ENCODE data around the gene FOXI1.
"Not testable (repeated sequence)": the region's sequence is repeated elsewhere in the genome, so short reads cannot be mapped to it uniquely, and the experiment has no call there.

The FOXI1 gene

DNA sequence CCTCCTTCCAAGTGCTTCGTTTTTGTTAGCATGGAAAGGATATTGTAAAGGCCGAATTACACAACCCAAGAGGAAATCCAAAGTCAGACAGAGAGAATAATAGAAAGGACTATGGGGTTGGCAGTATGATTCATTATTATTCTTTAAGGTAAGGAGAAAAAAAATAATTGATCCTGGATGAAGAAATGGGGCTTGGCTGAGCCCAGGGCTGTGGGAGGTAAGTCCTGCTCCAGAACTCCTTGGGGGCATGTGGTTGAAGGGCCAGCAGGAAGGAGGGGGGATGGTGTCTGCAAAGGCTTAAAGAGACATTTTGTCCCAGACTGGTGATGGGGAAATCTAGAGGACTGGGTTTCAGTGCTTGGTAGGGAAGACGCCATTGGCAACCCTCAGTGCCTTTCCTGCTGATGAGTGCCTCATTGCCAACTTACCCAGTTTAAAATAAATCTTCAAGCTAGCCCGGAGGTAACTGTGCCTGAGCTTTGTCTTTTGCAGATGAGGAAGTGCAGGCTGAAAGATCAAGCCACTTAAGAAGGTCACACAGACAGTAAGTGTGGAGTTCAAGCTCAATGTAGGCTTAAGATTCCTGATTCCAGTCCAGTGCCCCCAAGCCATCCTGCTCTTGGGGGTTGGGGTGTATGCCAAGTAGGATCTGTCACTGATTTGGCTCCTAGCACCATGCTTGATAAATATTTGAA is 30.2 kb downstream of the FOXI1 start:
- H3K9ac ChIP-seq (ENCODE audit: low read length) = no peak overlapping the region
- no peaks in the 10 kb centered on the region for H3K27me3 ChIP-seq (ENCODE audit: control insufficient read depth in 1 of 2, insufficient read depth in 2 of 2, low read length in 2 of 2)
- no peaks in the 10 kb centered on the region for H3K36me3 ChIP-seq (ENCODE audit: insufficient read depth, low read length)
- H3K4me3 ChIP-seq (ENCODE audit: low read depth in 1 of 2, low read length in 2 of 2) = no peak overlapping the region
- H3K9me3 ChIP-seq (ENCODE audit: low read length) = peaks cover 4% of the 10 kb centered on the region
- H3K4me1 ChIP-seq (ENCODE audit: insufficient read depth, low read length) = no peaks in the 10 kb centered on the region
- H3K27ac ChIP-seq (ENCODE audit: low read depth, low read length) = no peak overlapping the region

DNA sequence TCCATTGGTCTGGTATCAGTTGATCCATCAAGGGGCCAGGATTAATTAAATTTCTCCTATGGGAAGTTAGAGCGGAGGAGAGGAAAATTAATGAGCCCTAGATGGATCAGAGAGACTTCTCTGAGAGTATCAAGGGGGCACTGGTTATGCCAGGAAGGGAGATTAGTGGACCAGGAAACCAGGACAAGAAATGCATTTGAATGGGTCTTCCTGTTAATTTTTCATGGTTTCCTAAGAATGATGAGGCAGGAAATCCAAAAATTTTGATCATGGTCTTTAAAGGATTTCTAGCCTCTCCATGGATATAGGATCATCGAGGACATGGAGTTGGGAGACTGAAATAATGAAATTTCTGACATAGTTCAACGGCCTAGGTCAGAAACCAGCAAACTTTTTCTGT is 30.8 kb downstream of the FOXI1 start:
- no peak overlapping the region for H3K27ac ChIP-seq (ENCODE audit: low read depth, low read length)
- no peaks in the 10 kb centered on the region for H3K27me3 ChIP-seq (ENCODE audit: control insufficient read depth in 1 of 2, insufficient read depth in 2 of 2, low read length in 2 of 2)
- no peaks in the 10 kb centered on the region for H3K36me3 ChIP-seq (ENCODE audit: insufficient read depth, low read length)
- no peaks in the 10 kb centered on the region for H3K4me1 ChIP-seq (ENCODE audit: insufficient read depth, low read length)
- peaks cover 4% of the 10 kb centered on the region for H3K9me3 ChIP-seq (ENCODE audit: low read length)
- H3K4me3 ChIP-seq (ENCODE audit: low read depth in 1 of 2, low read length in 2 of 2) = no peak overlapping the region
- H3K9ac ChIP-seq (ENCODE audit: low read length) = no peak overlapping the region

- H3K36me3 ChIP-seq (ENCODE audit: insufficient read depth, low read length) = no peaks in the 10 kb centered on the region
- no peak overlapping the region for H3K27ac ChIP-seq (ENCODE audit: low read depth, low read length)
- no peak overlapping the region for H3K9ac ChIP-seq (ENCODE audit: low read length)
- no peak overlapping the region for H3K4me3 ChIP-seq (ENCODE audit: low read depth in 1 of 2, low read length in 2 of 2)
- H3K4me1 ChIP-seq (ENCODE audit: insufficient read depth, low read length) = no peaks in the 10 kb centered on the region
- H3K27me3 ChIP-seq (ENCODE audit: control insufficient read depth in 1 of 2, insufficient read depth in 2 of 2, low read length in 2 of 2) = no peaks in the 10 kb centered on the region
- H3K9me3 ChIP-seq (ENCODE audit: low read length) = no peaks in the 10 kb centered on the region
Observed at GRCh38 chr5:170137694-170138214, 32.1 kb downstream of the FOXI1 start.

DNA sequence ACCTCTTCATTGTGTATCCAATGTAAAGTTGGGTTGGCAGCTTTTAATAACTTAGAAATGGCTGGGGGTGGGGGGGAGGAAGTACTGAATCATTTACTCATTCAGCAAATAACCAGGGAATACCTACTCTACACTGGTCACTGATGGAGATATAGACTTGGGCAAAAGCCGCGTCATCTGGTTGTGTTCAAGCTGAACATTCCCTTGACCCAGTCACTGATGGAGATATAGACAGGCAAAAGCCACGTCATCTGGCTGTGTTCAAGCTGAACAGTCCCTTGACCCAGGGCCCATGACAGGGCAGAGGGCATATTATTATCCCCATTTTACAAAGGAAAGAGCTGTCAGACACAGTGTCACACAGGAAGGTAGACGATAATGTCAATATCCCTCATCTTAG is 32.6 kb downstream of the FOXI1 start:
- Histone ChIP-seq H3K27me3 (ENCODE audit: control insufficient read depth in 1 of 2, insufficient read depth in 2 of 2, low read length in 2 of 2) (no peaks in the 10 kb centered on the region), H3K9me3 (ENCODE audit: low read length) (no peaks in the 10 kb centered on the region), H3K9ac (ENCODE audit: low read length) (no peak overlapping the region), H3K4me1 (ENCODE audit: insufficient read depth, low read length) (no peaks in the 10 kb centered on the region), H3K36me3 (ENCODE audit: insufficient read depth, low read length) (no peaks in the 10 kb centered on the region), H3K4me3 (ENCODE audit: low read depth in 1 of 2, low read length in 2 of 2) (no peak overlapping the region), H3K27ac (ENCODE audit: low read depth, low read length) (no peak overlapping the region)

GRCh38 chr5:170139786-170140335 is 34.2 kb downstream of the FOXI1 start:
- Histone ChIP-seq H3K4me3 (ENCODE audit: low read depth in 1 of 2, low read length in 2 of 2) (no peak overlapping the region), H3K4me1 (ENCODE audit: insufficient read depth, low read length) (no peaks in the 10 kb centered on the region), H3K9ac (ENCODE audit: low read length) (no peak overlapping the region), H3K9me3 (ENCODE audit: low read length) (no peaks in the 10 kb centered on the region), H3K36me3 (ENCODE audit: insufficient read depth, low read length) (no peaks in the 10 kb centered on the region), H3K27ac (ENCODE audit: low read depth, low read length) (no peak overlapping the region), H3K27me3 (ENCODE audit: control insufficient read depth in 1 of 2, insufficient read depth in 2 of 2, low read length in 2 of 2) (no peaks in the 10 kb centered on the region)

DNA sequence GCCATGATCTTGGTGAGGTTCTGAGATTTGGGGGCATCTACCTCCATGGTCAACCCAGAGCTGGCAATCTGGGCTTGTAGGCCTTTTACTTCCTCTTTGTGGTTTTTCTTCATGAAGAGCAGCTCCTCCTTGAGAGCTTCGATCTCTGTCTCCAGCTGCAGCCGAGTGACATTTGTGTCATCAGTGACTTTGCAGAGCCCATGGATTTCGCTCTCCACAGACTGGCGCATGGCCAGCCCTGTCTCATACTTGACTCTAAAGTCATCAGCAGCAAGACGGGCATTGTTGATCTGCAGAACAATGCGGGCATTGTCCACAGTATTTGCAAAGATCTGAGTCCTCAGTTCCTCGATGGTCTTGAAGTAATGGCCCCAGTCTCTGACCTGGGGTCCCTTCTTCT is 35.5 kb downstream of the FOXI1 start:
- not testable (repeated sequence) for H3K4me3 ChIP-seq (ENCODE audit: low read depth in 1 of 2, low read length in 2 of 2); H3K4me1 ChIP-seq (ENCODE audit: insufficient read depth, low read length); H3K36me3 ChIP-seq (ENCODE audit: insufficient read depth, low read length); H3K27ac ChIP-seq (ENCODE audit: low read depth, low read length); H3K9ac ChIP-seq (ENCODE audit: low read length); H3K27me3 ChIP-seq (ENCODE audit: control insufficient read depth in 1 of 2, insufficient read depth in 2 of 2, low read length in 2 of 2); H3K9me3 ChIP-seq (ENCODE audit: low read length)

- H3K9ac ChIP-seq (ENCODE audit: low read length) = no peak overlapping the region
- no peak overlapping the region for H3K27ac ChIP-seq (ENCODE audit: low read depth, low read length)
- no peak overlapping the region for H3K4me3 ChIP-seq (ENCODE audit: low read depth in 1 of 2, low read length in 2 of 2)
- no peaks in the 10 kb centered on the region for H3K4me1 ChIP-seq (ENCODE audit: insufficient read depth, low read length)
- H3K9me3 ChIP-seq (ENCODE audit: low read length) = no peaks in the 10 kb centered on the region
- H3K36me3 ChIP-seq (ENCODE audit: insufficient read depth, low read length) = no peaks in the 10 kb centered on the region
- H3K27me3 ChIP-seq (ENCODE audit: control insufficient read depth in 1 of 2, insufficient read depth in 2 of 2, low read length in 2 of 2) = no peaks in the 10 kb centered on the region
Observed at GRCh38 chr5:170141636-170142035, 35.9 kb downstream of the FOXI1 start.

DNA sequence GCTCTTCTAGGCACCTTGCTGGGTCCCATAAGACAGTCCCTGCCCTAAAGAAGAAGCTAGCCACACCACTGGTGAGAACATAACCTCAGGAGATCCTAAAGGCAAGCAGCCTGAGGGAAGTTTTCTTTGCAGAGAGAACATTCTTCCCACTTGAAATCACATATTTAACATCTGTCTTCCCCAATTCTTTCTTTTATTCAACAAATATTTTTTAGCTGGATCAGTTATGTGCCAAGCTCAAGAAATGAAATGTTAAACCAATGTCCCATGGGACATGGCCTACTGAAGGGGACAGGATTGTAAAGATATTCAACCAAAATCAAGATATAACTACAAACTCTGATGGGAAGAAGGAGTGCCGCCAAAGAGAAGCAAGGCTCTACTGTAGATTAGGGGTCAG is 36.5 kb downstream of the FOXI1 start:
- H3K9ac ChIP-seq (ENCODE audit: low read length) = no peak overlapping the region
- H3K36me3 ChIP-seq (ENCODE audit: insufficient read depth, low read length) = no peaks in the 10 kb centered on the region
- no peaks in the 10 kb centered on the region for H3K4me1 ChIP-seq (ENCODE audit: insufficient read depth, low read length)
- H3K27ac ChIP-seq (ENCODE audit: low read depth, low read length) = no peak overlapping the region
- H3K4me3 ChIP-seq (ENCODE audit: low read depth in 1 of 2, low read length in 2 of 2) = no peak overlapping the region
- H3K9me3 ChIP-seq (ENCODE audit: low read length) = no peaks in the 10 kb centered on the region
- H3K27me3 ChIP-seq (ENCODE audit: control insufficient read depth in 1 of 2, insufficient read depth in 2 of 2, low read length in 2 of 2) = no peaks in the 10 kb centered on the region

DNA sequence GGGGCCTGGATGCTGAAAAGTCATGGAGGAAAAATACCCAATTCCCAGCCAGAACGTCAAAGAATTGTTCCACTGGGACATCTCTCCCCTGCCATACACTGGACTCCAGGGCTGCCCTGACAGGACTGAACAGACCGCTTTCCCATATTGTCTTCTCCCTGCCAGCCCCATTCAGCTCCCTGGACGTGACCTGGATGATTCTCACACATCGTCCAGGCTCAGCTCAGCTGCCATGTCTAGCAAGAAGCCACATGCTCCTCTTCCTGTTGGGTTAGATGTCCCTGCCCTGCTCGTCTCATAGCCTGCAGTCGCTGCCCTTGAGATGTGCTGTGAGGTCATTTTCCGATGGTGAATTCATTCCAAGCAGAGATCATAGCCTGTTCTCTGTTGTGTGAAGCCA is 37.4 kb downstream of the FOXI1 start:
- H3K9me3 ChIP-seq (ENCODE audit: low read length) = no peaks in the 10 kb centered on the region
- H3K4me3 ChIP-seq (ENCODE audit: low read depth in 1 of 2, low read length in 2 of 2) = no peak overlapping the region
- no peak overlapping the region for H3K27ac ChIP-seq (ENCODE audit: low read depth, low read length)
- no peaks in the 10 kb centered on the region for H3K27me3 ChIP-seq (ENCODE audit: control insufficient read depth in 1 of 2, insufficient read depth in 2 of 2, low read length in 2 of 2)
- H3K9ac ChIP-seq (ENCODE audit: low read length) = no peak overlapping the region
- H3K4me1 ChIP-seq (ENCODE audit: insufficient read depth, low read length) = no peaks in the 10 kb centered on the region
- no peaks in the 10 kb centered on the region for H3K36me3 ChIP-seq (ENCODE audit: insufficient read depth, low read length)

- Histone ChIP-seq H3K4me1 (ENCODE audit: insufficient read depth, low read length) (no peaks in the 10 kb centered on the region), H3K4me3 (ENCODE audit: low read depth in 1 of 2, low read length in 2 of 2) (no peak overlapping the region), H3K36me3 (ENCODE audit: insufficient read depth, low read length) (no peaks in the 10 kb centered on the region), H3K27ac (ENCODE audit: low read depth, low read length) (no peak overlapping the region), H3K27me3 (ENCODE audit: control insufficient read depth in 1 of 2, insufficient read depth in 2 of 2, low read length in 2 of 2) (no peaks in the 10 kb centered on the region), H3K9ac (ENCODE audit: low read length) (no peak overlapping the region), H3K9me3 (ENCODE audit: low read length) (no peaks in the 10 kb centered on the region)
Observed at GRCh38 chr5:170143710-170144109, 38.0 kb downstream of the FOXI1 start.

DNA sequence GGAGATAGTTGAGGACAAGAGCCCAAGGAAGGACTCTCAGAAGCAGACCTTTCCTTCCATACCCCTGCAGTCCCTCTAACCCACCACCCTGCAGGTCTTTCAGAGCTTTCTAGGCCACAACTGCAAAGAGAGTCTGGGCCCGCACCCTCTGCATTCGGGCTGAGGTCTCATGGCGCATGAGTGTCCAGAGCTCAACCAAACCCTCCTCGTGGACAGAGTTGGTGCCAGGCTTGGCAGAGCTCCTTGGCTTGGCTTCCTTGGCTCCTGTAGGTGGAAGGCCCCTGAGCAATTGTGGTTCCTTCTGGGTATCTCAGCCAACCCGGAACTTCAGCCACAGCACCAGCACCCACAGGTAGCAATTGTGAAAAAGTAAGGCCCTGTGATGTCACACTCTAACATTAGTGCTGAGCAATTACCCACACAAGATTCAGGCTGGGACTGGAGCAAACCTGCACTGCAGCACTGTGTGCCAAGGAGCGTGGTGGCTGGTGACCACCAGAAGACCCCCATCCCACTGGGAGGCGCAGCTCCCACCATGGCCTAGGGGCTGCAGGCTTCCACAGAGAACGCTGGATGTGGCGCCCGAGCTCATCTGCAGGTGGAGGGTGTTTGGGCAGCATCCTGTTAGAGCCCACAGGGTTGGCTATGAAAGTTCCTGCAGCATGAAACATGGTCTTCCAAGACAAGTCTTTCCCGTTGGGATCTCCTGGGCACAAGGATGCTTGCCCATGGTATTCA is 38.8 kb downstream of the FOXI1 start:
- H3K9ac ChIP-seq (ENCODE audit: low read length) = no peak overlapping the region
- H3K4me3 ChIP-seq (ENCODE audit: low read depth in 1 of 2, low read length in 2 of 2) = no peak overlapping the region
- no peaks in the 10 kb centered on the region for H3K4me1 ChIP-seq (ENCODE audit: insufficient read depth, low read length)
- H3K27ac ChIP-seq (ENCODE audit: low read depth, low read length) = no peak overlapping the region
- no peaks in the 10 kb centered on the region for H3K36me3 ChIP-seq (ENCODE audit: insufficient read depth, low read length)
- H3K27me3 ChIP-seq (ENCODE audit: control insufficient read depth in 1 of 2, insufficient read depth in 2 of 2, low read length in 2 of 2) = no peaks in the 10 kb centered on the region
- no peaks in the 10 kb centered on the region for H3K9me3 ChIP-seq (ENCODE audit: low read length)
